CD8-positive, alpha-beta memory T cell (primary cell): Measurements from ENCODE around the gene THAP12. TPM values are rescaled to one million over a fixed set of nuclear protein-coding genes. Genes with fewer than 3 reads are reported as not detected.
"Not testable (repeated sequence)": the region's sequence is repeated elsewhere in the genome, so short reads cannot be mapped to it uniquely, and the experiment has no call there.

Source experiments
- CTCF ChIA-PET: fragments of 350-600 bp; sonication (Branson Sonifier 250); formaldehyde crosslinking; loops from one replicate; lab custom pipeline; 2021; ENCODE audit warnings: antibody characterized with exemption; lab: Charles Lee
- POLR2A ChIA-PET: fragments of 350-600 bp; sonication (Branson Sonifier 250); formaldehyde crosslinking; loops from one replicate; lab custom pipeline; 2021; ENCODE audit warnings: antibody characterized with exemption; lab: Charles Lee
- DNase-seq, 5 donors: peaks; one replicate each; pipeline versions ENCODE4 v3.0.0 to v3.0.0-alpha.2; 2020 to 2022; ENCODE audit warnings: mixed read lengths in 1 of 5
- H3K27ac ChIP-seq: one replicate; pipeline ENCODE4 v1.7.0; 2013; ENCODE audit warnings: low read depth, mild to moderate bottlenecking, low read length, moderate library complexity
- H3K27me3 ChIP-seq: 2 replicates; pipeline ENCODE4 v1.7.0; 2013; ENCODE audit warnings: low read length, mild to moderate bottlenecking; ENCODE audit not compliant: insufficient read depth, poor library complexity, severe bottlenecking
- H3K36me3 ChIP-seq: 2 replicates; pipeline ENCODE4 v1.7.0; 2013; ENCODE audit warnings: mild to moderate bottlenecking, low read length, moderate library complexity; ENCODE audit not compliant: insufficient read depth
- H3K4me1 ChIP-seq: 2 replicates; pipeline ENCODE4 v1.7.0; 2013; ENCODE audit warnings: mild to moderate bottlenecking, low read length, moderate library complexity; ENCODE audit not compliant: insufficient read depth
- H3K4me3 ChIP-seq: 2 replicates; pipeline ENCODE4 v1.7.0; 2013; ENCODE audit warnings: mild to moderate bottlenecking, low read length
- H3K9me3 ChIP-seq: 2 replicates; pipeline ENCODE4 v1.7.0; 2013; ENCODE audit warnings: mild to moderate bottlenecking, low read length
- H3K27ac Mint-ChIP-seq, 8 donors: one replicate each; pipeline ENCODE4 v1.8.0; 2020 to 2021; ENCODE audit warnings: mixed read lengths in 8 of 8, mild to moderate bottlenecking in 6 of 8, inconsistent platforms in 3 of 8, moderate library complexity in 3 of 8
- H3K27me3 Mint-ChIP-seq, 2 donors: one replicate each; pipeline ENCODE4 v1.8.0; 2020 to 2021; ENCODE audit warnings: mixed read lengths in 2 of 2, mild to moderate bottlenecking in 1 of 2, moderate library complexity in 1 of 2
- H3K36me3 Mint-ChIP-seq, 3 donors: one replicate each; pipeline ENCODE4 v1.8.0; 2020 to 2021; ENCODE audit warnings: mixed read lengths in 3 of 3, inconsistent platforms in 1 of 3, mild to moderate bottlenecking in 1 of 3
- H3K4me1 Mint-ChIP-seq, 3 donors: one replicate each; pipeline ENCODE4 v1.8.0; 2020 to 2021; ENCODE audit warnings: mixed read lengths in 3 of 3, inconsistent platforms in 1 of 3, mild to moderate bottlenecking in 1 of 3
- H3K4me3 Mint-ChIP-seq, 7 donors: one replicate each; pipeline ENCODE4 v1.8.0; 2020 to 2021; ENCODE audit warnings: mixed read lengths in 7 of 7, mild to moderate bottlenecking in 6 of 7, moderate library complexity in 4 of 7, inconsistent platforms in 2 of 7
- H3K9me3 Mint-ChIP-seq, 5 donors: one replicate each; pipeline ENCODE4 v1.8.0; 2020 to 2022; ENCODE audit warnings: mixed read lengths in 5 of 5, mild to moderate bottlenecking in 3 of 5, moderate library complexity in 2 of 5, inconsistent platforms in 1 of 5
- polyA plus RNA-seq: library from polyadenylated mRNA; unstranded; fragments of 300-500 nt; fragmentation: Illumina TruSeq; gene quantifications from one replicate; pipeline ENCODE4 v1.2.3, GENCODE V29; 2021
- total RNA-seq, 2 experiments: library from RNA; stranded (reverse); gene quantifications; one replicate each; pipeline ENCODE4 v1.2.3, GENCODE V29; 2021

THAP12 gene
- total and polyA plus RNA-seq, 3 experiments from 2014 or later = 73.4 to 77.8 (median 74.2) TPM

- H3K4me1 Mint-ChIP-seq, H3K4me1 ChIP-seq, H3K4me3 ChIP-seq, POLR2A ChIA-PET, H3K9me3 ChIP-seq, H3K9me3 Mint-ChIP-seq, H3K27ac ChIP-seq, DNase-seq, H3K36me3 Mint-ChIP-seq, H3K27ac Mint-ChIP-seq, H3K36me3 ChIP-seq: not testable (repeated sequence)
- H3K4me3 Mint-ChIP-seq = peak overlapping the region in 1 of 7 donors; percentile 2
- peaks cover 27 to 50% of the 10 kb centered on the region in 2 donors for H3K27me3 Mint-ChIP-seq
- H3K27me3 ChIP-seq = peaks cover 15% of the 10 kb centered on the region
- CTCF ChIA-PET = interaction anchor here (1.9 to 11.3 kb wide), 2 partner anchors 115 kb away, joined by 9 to 303 read pairs; partner anchors contain the start of gene WNT11
These were observed 57.6 kb downstream of the THAP12 start for GRCh38 chr11:76323375-76323774.

- no peak overlapping the region for H3K4me3 ChIP-seq
- no peaks in the 10 kb centered on the region for H3K36me3 ChIP-seq
- Mint-ChIP-seq H3K9me3 (no peaks in the 10 kb centered on the region), H3K36me3 (no peaks in the 10 kb centered on the region), H3K4me3 (peak overlapping the region in 1 of 7 donors; percentile 65), H3K4me1 (no peaks in the 10 kb centered on the region), H3K27me3 (peaks cover 26 to 50% of the 10 kb centered on the region in 2 donors), H3K27ac (no peak overlapping the region)
- no peaks in the 10 kb centered on the region for H3K4me1 ChIP-seq
- ChIA-PET POLR2A (no interaction called here), CTCF (interaction anchor here (11.3 kb wide), 1 partner anchor 114 kb away, joined by 303 read pairs; the partner anchor contains the start of gene WNT11)
- peaks cover 15% of the 10 kb centered on the region for H3K27me3 ChIP-seq
- H3K27ac ChIP-seq = no peak overlapping the region
- no peak for DNase-seq
- no peaks in the 10 kb centered on the region for H3K9me3 ChIP-seq
These were observed 58.0 kb downstream of the THAP12 start for GRCh38 chr11:76322942-76323341.

- Histone ChIP-seq H3K27ac (no peak overlapping the region), H3K4me3 (no peak overlapping the region), H3K36me3 (no peaks in the 10 kb centered on the region), H3K4me1 (no peaks in the 10 kb centered on the region), H3K9me3 (no peaks in the 10 kb centered on the region), H3K27me3 (peaks cover 15% of the 10 kb centered on the region)
- Mint-ChIP-seq H3K4me1 (no peaks in the 10 kb centered on the region), H3K9me3 (no peaks in the 10 kb centered on the region), H3K4me3 (peak overlapping the region in 1 of 7 donors; percentile 65), H3K27me3 (peaks cover 26 to 50% of the 10 kb centered on the region in 2 donors), H3K27ac (no peak overlapping the region), H3K36me3 (no peaks in the 10 kb centered on the region)
- POLR2A ChIA-PET = no interaction called here
- CTCF ChIA-PET = interaction anchor here (11.3 kb wide), 1 partner anchor 114 kb away, joined by 303 read pairs; the partner anchor contains the start of gene WNT11
- no peak for DNase-seq
These were observed 58.4 kb downstream of the THAP12 start for GRCh38 chr11:76322540-76322939.

- ChIA-PET CTCF (interaction anchor here (11.3 kb wide), 1 partner anchor 113 kb away, joined by 303 read pairs; the partner anchor contains the start of gene WNT11), POLR2A (no interaction called here)
- H3K36me3 Mint-ChIP-seq = no peaks in the 10 kb centered on the region
- no peak for DNase-seq
- H3K27ac ChIP-seq = no peak overlapping the region
- H3K4me1 ChIP-seq = no peaks in the 10 kb centered on the region
- H3K4me1 Mint-ChIP-seq = no peaks in the 10 kb centered on the region
- H3K9me3 ChIP-seq = no peaks in the 10 kb centered on the region
- H3K4me3 Mint-ChIP-seq = no peak overlapping the region
- peaks cover 26 to 50% of the 10 kb centered on the region in 2 donors for H3K27me3 Mint-ChIP-seq
- no peak overlapping the region for H3K4me3 ChIP-seq
- H3K9me3 Mint-ChIP-seq = no peaks in the 10 kb centered on the region
- H3K36me3 ChIP-seq = no peaks in the 10 kb centered on the region
- peaks cover 15% of the 10 kb centered on the region for H3K27me3 ChIP-seq
- no peak overlapping the region for H3K27ac Mint-ChIP-seq
These were observed 59.0 kb downstream of the THAP12 start for GRCh38 chr11:76321820-76322524.

GRCh38 chr11:76321340-76321739, 59.6 kb downstream of the THAP12 start:
- Mint-ChIP-seq H3K27me3 (peaks cover 26 to 50% of the 10 kb centered on the region in 2 donors), H3K27ac (no peak overlapping the region), H3K9me3 (no peaks in the 10 kb centered on the region), H3K4me3 (no peak overlapping the region), H3K4me1 (no peaks in the 10 kb centered on the region), H3K36me3 (no peaks in the 10 kb centered on the region)
- H3K9me3 ChIP-seq = no peaks in the 10 kb centered on the region
- H3K4me3 ChIP-seq = no peak overlapping the region
- no peak overlapping the region for H3K27ac ChIP-seq
- DNase-seq = no peak
- ChIA-PET CTCF (interaction anchor here (11.3 kb wide), 1 partner anchor 113 kb away, joined by 303 read pairs; the partner anchor contains the start of gene WNT11), POLR2A (no interaction called here)
- H3K4me1 ChIP-seq = no peaks in the 10 kb centered on the region
- no peaks in the 10 kb centered on the region for H3K36me3 ChIP-seq
- peaks cover 15% of the 10 kb centered on the region for H3K27me3 ChIP-seq

GRCh38 chr11:76320929-76321328, 60.0 kb downstream of the THAP12 start:
- Mint-ChIP-seq H3K4me3 (no peak overlapping the region), H3K27ac (no peak overlapping the region), H3K36me3 (no peaks in the 10 kb centered on the region), H3K27me3 (peaks cover 26 to 50% of the 10 kb centered on the region in 2 donors), H3K9me3 (no peaks in the 10 kb centered on the region), H3K4me1 (no peaks in the 10 kb centered on the region)
- Histone ChIP-seq H3K4me1 (no peaks in the 10 kb centered on the region), H3K27ac (no peak overlapping the region), H3K9me3 (no peaks in the 10 kb centered on the region), H3K36me3 (no peaks in the 10 kb centered on the region), H3K4me3 (no peak overlapping the region), H3K27me3 (peaks cover 15% of the 10 kb centered on the region)
- ChIA-PET POLR2A (no interaction called here), CTCF (interaction anchor here (11.3 kb wide), 1 partner anchor 112 kb away, joined by 303 read pairs; the partner anchor contains the start of gene WNT11)
- DNase-seq = no peak

- H3K4me3 Mint-ChIP-seq, H3K27ac Mint-ChIP-seq, DNase-seq, H3K9me3 Mint-ChIP-seq, H3K36me3 ChIP-seq, H3K4me1 ChIP-seq, H3K27ac ChIP-seq, H3K36me3 Mint-ChIP-seq, H3K4me1 Mint-ChIP-seq, H3K4me3 ChIP-seq, H3K9me3 ChIP-seq, POLR2A ChIA-PET: not testable (repeated sequence)
- H3K27me3 Mint-ChIP-seq = peaks cover 26 to 47% of the 10 kb centered on the region in 2 donors
- H3K27me3 ChIP-seq = peaks cover 15% of the 10 kb centered on the region
- CTCF ChIA-PET = interaction anchor here (0.8 to 11.3 kb wide), 12 partner anchors 9 to 518 kb away, joined by 3 to 303 read pairs (median 6); partner anchors contain the start of gene WNT11
These were observed 61.1 kb downstream of the THAP12 start for GRCh38 chr11:76319798-76320197.

- peak; percentile 72 to 88 (median 77) for DNase-seq
- Mint-ChIP-seq H3K27me3 (peaks cover 26 to 41% of the 10 kb centered on the region in 2 donors), H3K4me3 (no peak overlapping the region), H3K9me3 (no peaks in the 10 kb centered on the region), H3K4me1 (no peaks in the 10 kb centered on the region), H3K27ac (no peak overlapping the region), H3K36me3 (no peaks in the 10 kb centered on the region)
- H3K4me1 ChIP-seq = no peaks in the 10 kb centered on the region
- H3K36me3 ChIP-seq = no peaks in the 10 kb centered on the region
- POLR2A ChIA-PET = no interaction called here
- peaks cover 15% of the 10 kb centered on the region for H3K27me3 ChIP-seq
- no peak overlapping the region for H3K27ac ChIP-seq
- CTCF ChIA-PET = interaction anchor here (0.6 to 11.3 kb wide), 17 partner anchors 10 to 929 kb away, joined by 3 to 303 read pairs (median 4); partner anchors contain the start of gene WNT11
- no peak overlapping the region for H3K4me3 ChIP-seq
- no peaks in the 10 kb centered on the region for H3K9me3 ChIP-seq
These were observed 62.1 kb downstream of the THAP12 start for GRCh38 chr11:76318744-76319384.
